Measurements from ENCODE around the gene SFMBT2.
"Not testable (repeated sequence)": the region's sequence is repeated elsewhere in the genome, so short reads cannot be mapped to it uniquely, and the experiment has no call there.

Gene SFMBT2

DNA sequence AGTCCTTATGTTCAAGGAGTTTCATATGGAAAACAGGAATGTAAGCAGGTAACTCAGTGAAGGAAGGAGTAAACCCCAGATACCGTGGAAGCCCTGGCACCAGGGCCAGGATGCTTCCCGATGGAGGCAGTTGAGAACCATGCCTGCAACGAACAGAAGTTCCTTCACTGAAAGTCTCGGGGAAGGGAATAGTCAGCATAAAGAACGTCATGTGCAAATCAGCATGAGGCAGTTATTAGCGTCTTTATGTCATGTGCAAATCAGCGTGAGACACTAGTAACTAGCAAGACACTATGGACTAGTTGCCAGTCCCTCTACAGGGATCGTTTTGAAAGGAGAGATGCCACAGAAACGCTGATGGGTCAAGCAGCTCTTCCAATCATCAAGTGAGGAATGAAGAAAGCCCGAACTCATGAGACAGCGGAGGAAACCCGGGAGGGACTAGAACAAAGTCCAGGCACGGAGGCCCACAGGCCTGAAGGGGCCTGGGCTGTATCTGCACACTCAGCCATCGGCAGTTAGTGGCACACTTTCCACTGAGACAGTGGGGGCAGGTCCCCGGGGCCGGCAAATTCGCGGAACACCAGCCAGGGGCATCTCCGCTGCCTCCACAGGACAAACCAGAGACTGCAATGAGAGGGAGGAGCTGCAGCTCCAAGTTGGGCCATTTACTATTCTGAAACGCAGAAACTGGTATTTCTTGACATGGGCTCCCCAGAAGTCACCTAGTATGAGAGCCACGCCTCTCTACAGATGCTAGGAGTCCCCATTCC lies 109.6 kb downstream of the SFMBT2 start:
- peak in 1 of 56 donors; percentile 7 for DNase-seq

GRCh38 chr10:7300384-7300971 lies 110.4 kb downstream of the SFMBT2 start:
- DNase-seq, result peak in 1 of 56 donors; percentile 28

GRCh38 chr10:7299601-7300325 lies 111.1 kb downstream of the SFMBT2 start:
- DNase-seq, result not testable (repeated sequence)

DNA sequence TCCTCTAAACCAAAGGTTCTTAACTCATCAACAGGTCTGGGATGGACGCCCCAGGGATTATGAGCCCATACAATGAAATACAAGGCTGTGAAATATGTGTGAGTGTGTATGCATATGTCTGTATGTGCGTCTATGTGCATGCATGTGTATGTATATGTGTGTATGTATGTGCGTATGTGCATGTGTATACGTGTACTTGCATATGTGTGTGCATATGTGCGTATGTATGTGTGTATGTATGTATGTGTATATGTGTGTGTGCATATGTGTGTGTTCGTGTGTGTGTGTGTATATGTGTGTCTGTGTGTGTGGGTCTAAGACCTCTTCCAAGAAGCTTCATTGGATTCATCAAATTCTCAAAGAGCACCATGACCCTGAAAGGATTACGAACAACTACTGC lies 112.3 kb downstream of the SFMBT2 start:
- no peak for DNase-seq

GRCh38 chr10:7297094-7297493 lies 113.7 kb downstream of the SFMBT2 start:
- no peak for DNase-seq

- DNase-seq, result no peak
These were observed 114.2 kb downstream of the SFMBT2 start for GRCh38 chr10:7296648-7297047.

- DNase-seq, result no peak
These were observed 114.8 kb downstream of the SFMBT2 start for GRCh38 chr10:7296076-7296475.

GRCh38 chr10:7293378-7293920 lies 117.4 kb downstream of the SFMBT2 start:
- no peak for DNase-seq

- no peak for DNase-seq
These were observed 119.2 kb downstream of the SFMBT2 start for GRCh38 chr10:7291487-7292270.

DNA sequence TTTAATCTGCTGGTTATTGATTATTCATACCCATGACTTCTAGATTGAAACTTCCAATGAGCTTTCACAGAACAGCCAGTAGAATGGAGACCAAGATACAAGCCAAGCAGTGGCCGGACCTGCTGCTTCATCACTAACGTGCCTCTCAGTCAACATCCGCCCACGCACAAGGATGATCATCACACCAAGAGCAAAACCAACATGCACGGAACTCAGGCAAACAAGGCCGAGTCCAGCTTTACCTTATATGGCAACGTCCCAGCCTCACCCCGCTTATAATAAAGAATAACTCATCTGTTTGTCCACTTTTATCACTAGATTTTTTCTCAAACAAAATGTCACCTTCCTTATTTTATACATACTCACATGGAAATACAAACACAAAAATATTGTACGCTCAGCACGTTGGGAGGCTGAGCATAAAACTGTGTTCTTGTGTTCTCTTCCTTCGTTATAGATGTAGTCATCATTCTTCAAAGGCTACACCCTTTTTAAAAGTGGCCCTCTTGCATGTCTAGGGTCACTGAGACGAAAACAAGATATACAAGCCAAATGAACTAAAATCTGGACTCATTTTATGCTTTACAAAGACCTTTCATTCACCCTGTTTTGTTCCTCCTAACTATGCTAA lies 122.7 kb downstream of the SFMBT2 start:
- DNase-seq, result no peak

DNA sequence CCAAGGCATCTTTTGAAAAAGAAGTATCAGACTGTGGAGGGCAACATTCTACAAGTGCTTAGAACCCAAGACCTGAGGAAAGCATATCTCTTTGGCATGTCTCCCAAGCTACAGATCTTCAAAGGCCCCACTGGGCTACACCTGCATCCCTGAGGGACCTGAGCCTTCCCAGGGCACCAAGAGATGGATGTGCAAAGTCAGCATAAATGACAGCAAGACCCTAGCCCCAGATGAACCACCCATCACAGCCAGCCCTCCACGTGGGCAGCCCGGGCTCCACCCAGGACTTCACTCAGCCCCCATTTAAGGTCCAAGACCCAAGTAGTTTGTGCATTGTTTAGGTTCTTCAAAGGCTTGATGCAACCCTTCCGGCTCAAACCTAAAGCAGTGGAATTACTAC lies 123.5 kb downstream of the SFMBT2 start:
- no peak for DNase-seq

- DNase-seq, result no peak
These were observed 125.1 kb downstream of the SFMBT2 start for GRCh38 chr10:7285522-7286322.

DNA sequence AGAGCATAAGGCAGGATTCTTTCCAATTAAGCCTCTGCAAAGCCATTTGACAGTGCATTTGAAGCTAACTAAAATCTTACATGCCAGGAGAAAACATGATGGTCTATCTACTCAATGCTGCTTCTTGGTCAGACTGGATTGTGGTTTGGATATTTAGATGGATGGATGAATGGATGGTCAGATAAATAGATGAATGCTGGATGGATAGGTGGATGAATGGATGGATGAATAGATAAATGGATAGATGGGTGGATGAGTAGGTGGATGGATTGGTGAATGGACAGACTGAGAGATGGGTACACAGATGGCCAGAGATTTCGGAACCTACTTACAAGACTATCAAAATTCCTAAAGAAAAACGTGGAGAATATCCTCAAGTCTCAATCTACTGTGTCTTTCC lies 127.6 kb downstream of the SFMBT2 start:
- no peak for DNase-seq

GRCh38 chr10:7282457-7282856 lies 128.4 kb downstream of the SFMBT2 start:
- DNase-seq, result no peak

DNA sequence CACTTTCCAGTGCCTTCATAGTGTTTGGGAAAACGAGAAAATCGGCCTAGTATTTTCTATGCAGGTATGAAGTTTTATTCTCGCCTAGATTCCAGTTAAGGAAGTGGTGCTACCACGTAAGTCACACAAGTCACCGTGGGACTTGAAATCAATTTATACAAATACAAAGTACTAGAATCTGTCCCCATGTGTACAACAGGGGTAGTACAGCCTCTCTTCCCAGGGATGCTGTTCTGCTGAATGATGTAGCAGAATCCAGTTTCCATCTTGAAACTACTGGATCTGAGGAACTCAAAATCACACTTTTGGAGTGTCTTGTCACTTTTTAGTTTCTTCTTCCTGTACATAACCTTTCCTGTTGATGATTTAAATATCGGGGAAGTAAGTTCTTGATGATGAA lies 129.4 kb downstream of the SFMBT2 start:
- DNase-seq, result no peak

GRCh38 chr10:7279303-7279702 lies 131.5 kb downstream of the SFMBT2 start:
- DNase-seq, result no peak

GRCh38 chr10:7277867-7278266 lies 133.0 kb downstream of the SFMBT2 start:
- DNase-seq, result no peak

DNA sequence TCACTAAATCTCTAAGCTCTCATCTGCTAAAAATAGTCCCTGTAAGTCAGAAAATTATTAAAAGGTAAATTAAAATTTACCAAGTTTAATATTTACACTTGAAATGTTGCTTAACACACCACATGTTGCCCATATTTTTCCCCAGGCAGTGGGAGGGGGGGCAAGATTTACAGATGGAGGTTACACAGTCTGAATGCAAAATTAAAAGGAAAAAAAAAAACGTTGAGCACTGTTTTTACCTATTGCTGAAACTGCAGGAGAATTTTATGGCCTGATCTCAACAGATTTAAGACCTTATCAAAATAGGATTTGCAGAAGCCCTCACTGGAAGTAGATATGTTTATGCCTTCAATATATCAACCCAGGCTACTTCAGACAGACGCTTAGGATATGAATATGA lies 133.4 kb downstream of the SFMBT2 start:
- DNase-seq, result no peak

- DNase-seq, result peak in 13 of 56 donors; percentile 7 to 44 (median 22)
These were observed 134.9 kb downstream of the SFMBT2 start for GRCh38 chr10:7275761-7276440.

Data from amygdala (tissue), 56 donors.